GM23338 (cell line): ENCODE results near the gene LYVE1. TPM values are rescaled to one million over a fixed set of nuclear protein-coding genes. Genes with fewer than 3 reads are reported as not detected.

ENCODE experiments used
- ATAC-seq: fragments of 200-7000 bp; cut with Tn5 transposase; 3 replicates; pipeline ENCODE4 v1.9.1; 2020
- DNase-seq: peaks from one replicate; pipeline ENCODE4 v3.0.0-alpha.2; 2015; ENCODE audit warnings: low spot score
- H2AFZ ChIP-seq: fragments of 200-600 bp; sonication (generic); 2 replicates; pipeline ENCODE4 v1.8.0; 2016; ENCODE audit warnings: antibody characterized with exemption, mild to moderate bottlenecking, moderate library complexity
- H3F3A ChIP-seq: fragments of 200-600 bp; sonication (generic); replicated peaks from 2 replicates; pipeline ENCODE4 v1.8.0; 2017; ENCODE audit warnings: antibody characterized with exemption, mixed run types, low read depth
- H3K27ac ChIP-seq: fragments of 200-600 bp; sonication (generic); 2 replicates; pipeline ENCODE4 v1.6.1; 2016; ENCODE audit warnings: low read depth
- H3K27me3 ChIP-seq: fragments of 200-600 bp; sonication (generic); 2 replicates; pipeline ENCODE4 v1.8.0; 2016; ENCODE audit warnings: mild to moderate bottlenecking, mixed run types, moderate library complexity; ENCODE audit not compliant: insufficient read depth
- H3K36me3 ChIP-seq: fragments of 200-600 bp; sonication (generic); 2 replicates; pipeline ENCODE4 v1.8.0; 2016; ENCODE audit warnings: mild to moderate bottlenecking; ENCODE audit not compliant: insufficient read depth
- H3K4me1 ChIP-seq: fragments of 200-600 bp; sonication (generic); 2 replicates; pipeline ENCODE4 v1.8.0; 2016; ENCODE audit warnings: mild to moderate bottlenecking, moderate library complexity; ENCODE audit not compliant: insufficient read depth
- H3K4me2 ChIP-seq: fragments of 200-600 bp; sonication (generic); 2 replicates; pipeline ENCODE4 v1.7.1; 2017; ENCODE audit warnings: mixed run types
- H3K4me3 ChIP-seq: fragments of 200-600 bp; sonication (generic); 2 replicates; pipeline ENCODE4 v1.6.1; 2016; ENCODE audit warnings: mixed run types
- H3K79me2 ChIP-seq: fragments of 200-600 bp; sonication (generic); replicated peaks from 2 replicates; pipeline ENCODE4 v1.8.0; 2017; ENCODE audit warnings: mild to moderate bottlenecking; ENCODE audit not compliant: insufficient read depth
- H3K9me2 ChIP-seq: fragments of 200-600 bp; sonication (generic); 2 replicates; pipeline ENCODE4 v1.8.0; 2017; ENCODE audit not compliant: insufficient read depth
- H4K20me1 ChIP-seq: fragments of 200-600 bp; sonication (generic); replicated peaks from 2 replicates; pipeline ENCODE4 v1.8.0; 2017; ENCODE audit warnings: mild to moderate bottlenecking; ENCODE audit not compliant: insufficient read depth
- H3K27ac Mint-ChIP-seq: 2 replicates; pipeline ENCODE4 v1.8.0; 2020; ENCODE audit warnings: inconsistent platforms, mild to moderate bottlenecking, moderate library complexity, mixed read lengths
- H3K27me3 Mint-ChIP-seq: 3 replicates; pipeline ENCODE4 v1.8.0; 2022; ENCODE audit warnings: low read depth, mild to moderate bottlenecking, moderate library complexity, mixed read lengths, inconsistent platforms; ENCODE audit not compliant: insufficient read depth, poor library complexity
- H3K36me3 Mint-ChIP-seq: 3 replicates; pipeline ENCODE4 v1.8.0; 2021; ENCODE audit warnings: low read depth, mild to moderate bottlenecking, inconsistent platforms, moderate library complexity, mixed read lengths
- H3K4me1 Mint-ChIP-seq: 3 replicates; pipeline ENCODE4 v1.8.0; 2020; ENCODE audit warnings: mild to moderate bottlenecking, inconsistent platforms, mixed read lengths
- H3K4me3 Mint-ChIP-seq: 3 replicates; pipeline ENCODE4 v1.8.0; 2021; ENCODE audit warnings: moderate library complexity, mild to moderate bottlenecking, inconsistent platforms, mixed read lengths
- H3K9me3 Mint-ChIP-seq: 3 replicates; pipeline ENCODE4 v1.8.0; 2020; ENCODE audit warnings: moderate library complexity, mild to moderate bottlenecking, inconsistent platforms, mixed read lengths
- CREB1 ChIP-seq: fragments of 250-450 bp; sonication (Bioruptor Pico); IDR thresholded peaks from 2 replicates; pipeline ENCODE4 v1.5.0; 2020; ENCODE audit warnings: low read depth, mild to moderate bottlenecking, moderate library complexity
- CTCF ChIP-seq, 2 experiments: fragments of 200-600 bp in 1 of 2; sonication (generic) in 1 of 2; conservative IDR thresholded peaks; 2 replicates each; pipeline versions ENCODE4 v1.5.1 to v1.6.1; 2016 to 2017; ENCODE audit warnings: antibody characterized with exemption in 2 of 2, low read depth in 2 of 2, mild to moderate bottlenecking in 2 of 2, moderate library complexity in 1 of 2
- EZH2 ChIP-seq: fragments of 200-600 bp; sonication (generic); IDR thresholded peaks from one replicate; pipeline ENCODE4 v1.8.0; 2017; ENCODE audit warnings: antibody characterized with exemption, mild to moderate bottlenecking, low read depth; ENCODE audit not compliant: unreplicated experiment
- EZH2phosphoT487 ChIP-seq: fragments of 200-600 bp; sonication (generic); IDR thresholded peaks from one replicate; pipeline ENCODE4 v1.8.1; 2018; ENCODE audit warnings: antibody characterized with exemption; ENCODE audit not compliant: unreplicated experiment
- NANOG ChIP-seq: IDR thresholded peaks from 2 replicates; pipeline ENCODE4 v1.6.1; 2016; ENCODE audit warnings: antibody characterized with exemption, borderline replicate concordance
- POLR2AphosphoS5 ChIP-seq: IDR thresholded peaks from 2 replicates; pipeline ENCODE4 v1.6.1; 2016; ENCODE audit warnings: antibody characterized with exemption, low read depth
- REST ChIP-seq: IDR thresholded peaks from one replicate; pipeline ENCODE4 v1.6.1; 2018; ENCODE audit warnings: antibody characterized with exemption; ENCODE audit not compliant: unreplicated experiment
- STAT1 ChIP-seq: IDR thresholded peaks from one replicate; pipeline ENCODE4 v1.6.1; 2016; ENCODE audit warnings: antibody characterized with exemption; ENCODE audit not compliant: unreplicated experiment
- ZNF114 ChIP-seq: fragments of 250-450 bp; sonication (Bioruptor Pico); IDR thresholded peaks from 2 replicates; pipeline ENCODE4 v1.5.0; 2020; ENCODE audit warnings: mild to moderate bottlenecking, moderate library complexity
- ZNF331 ChIP-seq: fragments of 250-450 bp; sonication (Bioruptor Pico); IDR thresholded peaks from 2 replicates; pipeline ENCODE4 v1.5.0; 2020; ENCODE audit warnings: low read depth, mild to moderate bottlenecking, moderate library complexity
- ZNF462 ChIP-seq: fragments of 250-450 bp; sonication (Bioruptor Pico); IDR thresholded peaks from 2 replicates; pipeline ENCODE4 v1.5.0; 2020; ENCODE audit warnings: mild to moderate bottlenecking, moderate library complexity
- polyA plus RNA-seq: library from polyadenylated mRNA; unstranded; fragments of >200 nt; fragmentation: Nextera tagmentation; extraction: Ambion mirVana; gene quantifications from 2 replicates; pipeline ENCODE4 v1.2.1, GENCODE V29; 2016
- total RNA-seq: library from RNA; depleted of rRNA; stranded (reverse); fragments of >200 nt; shearing (Covaris generic); gene quantifications from 2 replicates; pipeline ENCODE4 v1.2.3, GENCODE V29; 2014

The LYVE1 gene
- total and polyA plus RNA-seq, 2 experiments from 2014 or later = 0.94 TPM; not detected in 1

- TF ChIP-seq CTCF (conservative IDR thresholded peaks at IDR 0.05; ENCODE audit: low read depth in 2 of 2) = no peak
- no peak for TF ChIP-seq REST
- no peak for TF ChIP-seq ZNF331 (CRISPR knock-in tag)
- no peak for TF ChIP-seq ZNF114 (CRISPR knock-in tag)
- TF ChIP-seq POLR2AphosphoS5 = no peak
- no peak for TF ChIP-seq CREB1 (CRISPR knock-in tag)
These were observed 49.6 kb downstream of the LYVE1 start (continued) for GRCh38 chr11:10518891-10519290.

GRCh38 chr11:10518123-10518522, 50.3 kb downstream of the LYVE1 start:
- H3K4me3 Mint-ChIP-seq = no peak overlapping the region
- no peaks in the 10 kb centered on the region for H3K9me3 Mint-ChIP-seq
- no peaks in the 10 kb centered on the region for H3K4me1 ChIP-seq
- no peaks in the 10 kb centered on the region for H3K27me3 Mint-ChIP-seq
- no peaks in the 10 kb centered on the region for H3K36me3 ChIP-seq
- no peaks in the 10 kb centered on the region for H3K27me3 ChIP-seq
- H3K27ac ChIP-seq = no peak overlapping the region
- H3K4me1 Mint-ChIP-seq = no peaks in the 10 kb centered on the region; the same call in 2 of the 3 replicates
- H3K4me3 ChIP-seq = no peak overlapping the region
- H3F3A ChIP-seq = no peaks in the 10 kb centered on the region
- no peaks in the 10 kb centered on the region for H3K79me2 ChIP-seq
- no peak for ATAC-seq
- H2AFZ ChIP-seq = no peak overlapping the region
- no peaks in the 10 kb centered on the region for H3K36me3 Mint-ChIP-seq
- H3K9me2 ChIP-seq = no peaks in the 10 kb centered on the region
- H3K4me2 ChIP-seq = no peak overlapping the region
- no peak for DNase-seq
- no peaks in the 10 kb centered on the region for H4K20me1 ChIP-seq
- no peak overlapping the region for H3K27ac Mint-ChIP-seq
- TF ChIP-seq STAT1 (no peak), POLR2AphosphoS5 (no peak), EZH2 (no peak), EZH2phosphoT487 (no peak), CREB1 (CRISPR knock-in tag) (no peak), ZNF462 (CRISPR knock-in tag) (no peak), CTCF (conservative IDR thresholded peaks at IDR 0.05; ENCODE audit: low read depth in 2 of 2) (no peak), NANOG (no peak)
